Measurements from ENCODE around the gene ADH6. TPM values are rescaled to one million over a fixed set of nuclear protein-coding genes. Genes with fewer than 3 reads are reported as not detected.

The ADH6 gene
- total RNA-seq, 1 experiment from 2014 or later = not detected

DNA sequence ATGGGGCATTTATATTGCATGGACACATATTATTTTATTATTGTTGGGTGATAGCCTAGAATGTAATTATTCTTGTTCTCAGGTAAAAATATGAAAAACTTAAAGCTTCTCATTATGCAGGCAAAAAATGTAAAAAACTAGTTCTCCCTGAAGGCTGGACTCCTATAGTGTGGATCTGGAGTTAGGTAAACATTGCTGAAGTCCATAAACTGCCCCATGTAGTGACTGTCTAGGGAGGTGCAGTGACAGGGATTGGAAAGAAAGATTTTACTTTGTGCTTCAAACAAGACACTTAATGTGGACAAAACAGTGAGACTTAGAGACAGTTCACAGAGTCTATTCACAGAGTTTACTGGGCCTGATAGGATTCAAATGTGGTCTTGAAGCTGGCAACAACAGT lies 17.0 kb downstream of the ADH6 start:
- Histone ChIP-seq H3K23ac (ENCODE audit: insufficient read length, low read depth, low read length) (no peak overlapping the region), H2BK20ac (ENCODE audit: low read depth, low read length, poor library complexity, severe bottlenecking) (no peak overlapping the region)
- H3K27me3 Mint-ChIP-seq (ENCODE audit: low read depth) = no peaks in the 10 kb centered on the region

More for the DNA sequence above, 17.0 kb downstream of the ADH6 start:
- H3K4me2 ChIP-seq (ENCODE audit: insufficient read depth, insufficient read length, low read length) = no peak overlapping the region
- H3K79me2 ChIP-seq (ENCODE audit: insufficient read depth, low read length) = no peaks in the 10 kb centered on the region
- no peak overlapping the region for H3T11ph ChIP-seq (ENCODE audit: low read length)
- H2AFZ ChIP-seq (ENCODE audit: low read length) = no peak overlapping the region
- Mint-ChIP-seq H3K9me3 (peaks cover 2 to 12% of the 10 kb centered on the region in 2 experiments; a peak in 4 of 5 replicates), H3K4me1 (peaks cover 11 to 14% of the 10 kb centered on the region in 2 experiments), H3K36me3 (ENCODE audit: insufficient read depth in 1 of 3, low read depth in 3 of 3) (peaks cover 0 to 4% (median 0%) of the 10 kb centered on the region in 3 experiments; a peak in 2 of 7 replicates), H3K27ac (no peak overlapping the region), H3K4me3 (no peak overlapping the region)
- no peaks in the 10 kb centered on the region for H3K9me3 ChIP-seq (ENCODE audit: control insufficient read depth, low read depth, low read length)
- TF ChIP-seq, protein P1, sequence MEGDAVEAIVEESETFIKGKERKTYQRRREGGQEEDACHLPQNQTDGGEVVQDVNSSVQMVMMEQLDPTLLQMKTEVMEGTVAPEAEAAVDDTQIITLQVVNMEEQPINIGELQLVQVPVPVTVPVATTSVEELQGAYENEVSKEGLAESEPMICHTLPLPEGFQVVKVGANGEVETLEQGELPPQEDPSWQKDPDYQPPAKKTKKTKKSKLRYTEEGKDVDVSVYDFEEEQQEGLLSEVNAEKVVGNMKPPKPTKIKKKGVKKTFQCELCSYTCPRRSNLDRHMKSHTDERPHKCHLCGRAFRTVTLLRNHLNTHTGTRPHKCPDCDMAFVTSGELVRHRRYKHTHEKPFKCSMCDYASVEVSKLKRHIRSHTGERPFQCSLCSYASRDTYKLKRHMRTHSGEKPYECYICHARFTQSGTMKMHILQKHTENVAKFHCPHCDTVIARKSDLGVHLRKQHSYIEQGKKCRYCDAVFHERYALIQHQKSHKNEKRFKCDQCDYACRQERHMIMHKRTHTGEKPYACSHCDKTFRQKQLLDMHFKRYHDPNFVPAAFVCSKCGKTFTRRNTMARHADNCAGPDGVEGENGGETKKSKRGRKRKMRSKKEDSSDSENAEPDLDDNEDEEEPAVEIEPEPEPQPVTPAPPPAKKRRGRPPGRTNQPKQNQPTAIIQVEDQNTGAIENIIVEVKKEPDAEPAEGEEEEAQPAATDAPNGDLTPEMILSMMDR (conservative IDR thresholded peaks at IDR 0.05) = no peak
- no peaks in the 10 kb centered on the region for H4K20me1 ChIP-seq (ENCODE audit: control insufficient read depth, insufficient read depth, insufficient read length)
- H3K23me2 ChIP-seq (ENCODE audit: insufficient read length, low read depth, low read length, poor library complexity, severe bottlenecking) = no peaks in the 10 kb centered on the region
- H3K27ac ChIP-seq (ENCODE audit: insufficient read length, low read depth, low read length) = no peak overlapping the region
- DNase-seq = no peak
- H4K91ac ChIP-seq (ENCODE audit: insufficient read length, low read depth, low read length) = no peak overlapping the region
- H3K18ac ChIP-seq (ENCODE audit: insufficient read length, low read depth, low read length) = no peak overlapping the region
- no peak overlapping the region for H2BK5ac ChIP-seq (ENCODE audit: insufficient read length, low read length)
- no peak overlapping the region for H2BK120ac ChIP-seq (ENCODE audit: low read depth, low read length, poor library complexity, severe bottlenecking)
- H3K14ac ChIP-seq (ENCODE audit: insufficient read depth, low read length) = no peak overlapping the region
- H4K5ac ChIP-seq (ENCODE audit: insufficient read length, low read depth, low read length) = no peak overlapping the region
- no peak overlapping the region for H2AK5ac ChIP-seq (ENCODE audit: insufficient read length, low read length)
- no peak overlapping the region for H2BK12ac ChIP-seq (ENCODE audit: insufficient read length, low read depth, low read length)
- no peak overlapping the region for H3K4ac ChIP-seq (ENCODE audit: low read depth, low read length)
- peaks cover 8% of the 10 kb centered on the region; the same call in 1 of the 2 replicates for H3K4me1 ChIP-seq (ENCODE audit: insufficient read depth, low read length)
- H2BK15ac ChIP-seq (ENCODE audit: low read depth, low read length) = no peak overlapping the region
- no peak overlapping the region for H4K8ac ChIP-seq (replicated peaks; ENCODE audit: insufficient read length, low read depth, low read length)
- no peak overlapping the region for H3K9ac ChIP-seq (ENCODE audit: extremely low read depth, insufficient read length, low read length)
- no peaks in the 10 kb centered on the region for H3K27me3 ChIP-seq (ENCODE audit: insufficient read depth, low read length)
- no peak overlapping the region for H3K56ac ChIP-seq (ENCODE audit: insufficient read length, low read depth, low read length)
- no peaks in the 10 kb centered on the region for H3K79me1 ChIP-seq (ENCODE audit: insufficient read depth, low read depth, low read length, poor library complexity, severe bottlenecking)

All from H9 (cell line).